ENCODE data around the gene PRPF6.

The PRPF6 gene

DNA sequence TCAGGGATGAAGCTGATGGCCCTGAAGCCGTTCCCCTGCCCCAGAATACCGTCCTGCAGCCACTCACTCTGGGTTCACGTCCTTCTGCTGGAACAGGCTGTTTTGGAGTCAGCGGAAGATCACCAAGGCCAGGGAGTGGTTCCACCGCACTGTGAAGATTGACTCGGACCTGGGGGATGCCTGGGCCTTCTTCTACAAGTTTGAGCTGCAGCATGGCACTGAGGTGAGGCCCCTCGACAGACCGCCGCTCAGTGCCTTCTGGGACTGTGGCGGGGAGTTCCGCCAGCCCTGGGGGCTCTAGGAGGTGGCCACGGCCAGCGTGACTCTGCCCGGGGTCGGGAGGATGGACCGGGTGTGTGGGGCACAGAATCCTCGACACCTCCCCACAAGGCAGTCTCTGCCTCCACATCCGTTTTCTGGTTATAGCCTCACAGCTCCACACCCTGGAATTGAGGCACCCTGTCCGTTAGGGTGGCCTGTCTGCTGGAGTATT, 50.9 kb downstream of the PRPF6 start:
- Histone ChIP-seq H3K9me3 (no peaks in the 10 kb centered on the region), H3K27me3 (peaks cover 0 to 16% of the 10 kb centered on the region in 2 donors), H3K27ac (no peak overlapping the region), H3K36me3 (peaks cover 56 to 85% (median 81%) of the 10 kb centered on the region in 3 donors), H3K4me3 (no peak overlapping the region), H3K4me1 (peaks cover 0 to 6% (median 0%) of the 10 kb centered on the region in 4 donors)
- no peak for DNase-seq
- intact Hi-C loops (cut with DNase I; ENCODE audit: low total_unique reads) = no loop called here
- TF ChIP-seq, protein P1, sequence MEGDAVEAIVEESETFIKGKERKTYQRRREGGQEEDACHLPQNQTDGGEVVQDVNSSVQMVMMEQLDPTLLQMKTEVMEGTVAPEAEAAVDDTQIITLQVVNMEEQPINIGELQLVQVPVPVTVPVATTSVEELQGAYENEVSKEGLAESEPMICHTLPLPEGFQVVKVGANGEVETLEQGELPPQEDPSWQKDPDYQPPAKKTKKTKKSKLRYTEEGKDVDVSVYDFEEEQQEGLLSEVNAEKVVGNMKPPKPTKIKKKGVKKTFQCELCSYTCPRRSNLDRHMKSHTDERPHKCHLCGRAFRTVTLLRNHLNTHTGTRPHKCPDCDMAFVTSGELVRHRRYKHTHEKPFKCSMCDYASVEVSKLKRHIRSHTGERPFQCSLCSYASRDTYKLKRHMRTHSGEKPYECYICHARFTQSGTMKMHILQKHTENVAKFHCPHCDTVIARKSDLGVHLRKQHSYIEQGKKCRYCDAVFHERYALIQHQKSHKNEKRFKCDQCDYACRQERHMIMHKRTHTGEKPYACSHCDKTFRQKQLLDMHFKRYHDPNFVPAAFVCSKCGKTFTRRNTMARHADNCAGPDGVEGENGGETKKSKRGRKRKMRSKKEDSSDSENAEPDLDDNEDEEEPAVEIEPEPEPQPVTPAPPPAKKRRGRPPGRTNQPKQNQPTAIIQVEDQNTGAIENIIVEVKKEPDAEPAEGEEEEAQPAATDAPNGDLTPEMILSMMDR (IDR thresholded peaks at IDR 0.05) = no peak

DNA sequence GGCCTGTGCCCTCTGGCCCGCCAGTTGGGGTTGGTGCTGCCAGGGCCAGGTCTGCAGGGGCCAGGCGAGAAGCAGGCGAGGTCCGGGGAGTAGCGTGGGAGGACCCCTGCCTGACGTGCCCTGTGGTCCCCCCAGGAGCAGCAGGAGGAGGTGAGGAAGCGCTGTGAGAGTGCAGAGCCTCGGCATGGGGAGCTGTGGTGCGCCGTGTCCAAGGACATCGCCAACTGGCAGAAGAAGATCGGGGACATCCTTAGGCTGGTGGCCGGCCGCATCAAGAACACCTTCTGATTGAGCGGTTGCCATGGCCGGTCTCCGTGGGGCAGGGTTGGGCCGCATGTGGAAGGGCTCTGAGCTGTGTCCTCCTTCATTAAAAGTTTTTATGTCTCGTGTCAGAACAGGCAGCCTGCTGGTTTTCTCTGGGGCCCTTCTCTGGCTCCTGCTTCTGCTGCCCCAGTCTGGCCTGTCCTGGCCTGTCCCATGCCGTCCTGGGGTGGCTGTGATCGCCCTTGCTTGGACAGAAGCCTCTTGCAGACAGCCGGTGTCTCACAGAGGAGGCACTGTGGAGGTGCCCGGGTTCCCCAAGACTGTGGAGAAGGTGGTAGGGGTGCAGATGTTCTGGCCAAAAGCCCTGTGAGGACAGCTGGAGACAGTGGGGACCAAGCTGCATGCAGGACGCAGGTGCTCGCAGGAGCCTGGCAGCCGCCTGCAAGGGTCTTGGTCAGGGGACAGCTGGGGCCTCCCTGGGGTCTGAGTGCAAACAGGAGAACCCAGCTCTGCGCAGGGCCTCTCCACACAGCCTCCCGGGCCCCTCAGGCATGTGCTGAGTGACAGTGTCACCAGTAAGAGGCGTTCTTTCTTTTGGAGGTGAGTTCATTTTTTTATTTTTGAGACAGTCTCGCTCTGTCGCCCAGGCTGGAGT, 52.0 kb downstream of the PRPF6 start:
- intact Hi-C loops (cut with DNase I; ENCODE audit: low total_unique reads) = no loop called here
- Histone ChIP-seq H3K36me3 (peaks cover 45 to 74% (median 70%) of the 10 kb centered on the region in 3 donors), H3K4me3 (no peak overlapping the region), H3K27ac (no peak overlapping the region), H3K9me3 (no peaks in the 10 kb centered on the region), H3K27me3 (peaks cover 0 to 27% of the 10 kb centered on the region in 2 donors), H3K4me1 (peaks cover 0 to 15% (median 5%) of the 10 kb centered on the region in 4 donors)
- DNase-seq = no peak
- TF ChIP-seq, protein P1 (IDR thresholded peaks at IDR 0.05) = no peak

GRCh38 chr20:64033981-64034493, 53.1 kb downstream of the PRPF6 start:
- H3K27ac ChIP-seq = no peak overlapping the region
- peaks cover 0 to 38% of the 10 kb centered on the region in 2 donors for H3K27me3 ChIP-seq
- no peak overlapping the region for H3K4me3 ChIP-seq
- intact Hi-C loops (cut with DNase I; ENCODE audit: low total_unique reads) = no loop called here
- H3K4me1 ChIP-seq = peaks cover 0 to 25% (median 15%) of the 10 kb centered on the region in 4 donors
- H3K36me3 ChIP-seq = peaks cover 34 to 63% (median 60%) of the 10 kb centered on the region in 3 donors
- DNase-seq = no peak
- H3K9me3 ChIP-seq = no peaks in the 10 kb centered on the region
- TF ChIP-seq, protein P1 (IDR thresholded peaks at IDR 0.05) = no peak

- H3K27ac ChIP-seq = no peak overlapping the region
- intact Hi-C loops (cut with DNase I; ENCODE audit: low total_unique reads) = no loop called here
These were observed 54.4 kb downstream of the PRPF6 start for GRCh38 chr20:64035066-64035932.

More at GRCh38 chr20:64035066-64035932, 54.4 kb downstream of the PRPF6 start:
- no peak overlapping the region for H3K4me3 ChIP-seq
- H3K9me3 ChIP-seq = no peaks in the 10 kb centered on the region
- peaks cover 22 to 50% (median 47%) of the 10 kb centered on the region in 3 donors for H3K36me3 ChIP-seq
- H3K4me1 ChIP-seq = peaks cover 0 to 34% (median 18%) of the 10 kb centered on the region in 4 donors
- H3K27me3 ChIP-seq = peaks cover 0 to 51% of the 10 kb centered on the region in 2 donors
- no peak for DNase-seq
- TF ChIP-seq, protein P1 (IDR thresholded peaks at IDR 0.05) = no peak
